IPS DF 6.9 (cell line): ENCODE data around the gene PROB1.
"Not testable (repeated sequence)": the region's sequence is repeated elsewhere in the genome, so short reads cannot be mapped to it uniquely, and the experiment has no call there.

Experiments used
- DNase-seq: peaks from one replicate; pipeline ENCODE4 v3.0.0-alpha.2; 2013; ENCODE audit warnings: low read depth, low spot score
- H3K27ac ChIP-seq: one replicate; pipeline ENCODE4 v1.5.1; 2013; ENCODE audit warnings: low read length, control low read depth
- H3K27me3 ChIP-seq: 2 replicates; pipeline ENCODE4 v1.6.1; 2013; ENCODE audit warnings: mild to moderate bottlenecking, low read length; ENCODE audit not compliant: control insufficient read depth, insufficient read depth
- H3K36me3 ChIP-seq: 2 replicates; pipeline ENCODE4 v1.6.1; 2013; ENCODE audit warnings: low read length; ENCODE audit not compliant: control insufficient read depth, insufficient read depth
- H3K4me1 ChIP-seq: 2 replicates; pipeline ENCODE4 v1.6.1; 2013; ENCODE audit warnings: low read length; ENCODE audit not compliant: control insufficient read depth, insufficient read depth
- H3K4me3 ChIP-seq: 2 replicates; pipeline ENCODE4 v1.5.1; 2013; ENCODE audit warnings: mild to moderate bottlenecking, low read length
- H3K9me3 ChIP-seq: 2 replicates; pipeline ENCODE4 v1.6.1; 2013; ENCODE audit warnings: low read length, inconsistent platforms; ENCODE audit not compliant: control insufficient read depth, insufficient read depth
- WGBS: extraction: QIAGEN DNeasy Blood & Tissue Kit; methylation state at CpG from one replicate; pipeline ENCODE4 v1.1.7; 2013; ENCODE audit warnings: mixed read lengths, missing lambda C conversion rate; ENCODE audit not compliant: insufficient read length, insufficient coverage; 5-methylcytosine and 5-hydroxymethylcytosine counted together

PROB1 gene

GRCh38 chr5:139361835-139362429 is 33.0 kb downstream of the PROB1 start:
- DNase-seq = no peak
- Histone ChIP-seq H3K4me1 (no peaks in the 10 kb centered on the region), H3K4me3 (no peak overlapping the region), H3K27ac (no peak overlapping the region), H3K27me3 (no peaks in the 10 kb centered on the region; the same call in 1 of the 2 replicates), H3K36me3 (peaks cover 20% of the 10 kb centered on the region; the same call in 1 of the 2 replicates), H3K9me3 (no peaks in the 10 kb centered on the region)
- WGBS = no CpG with 5 or more reads among the region's 6 CpGs

GRCh38 chr5:139360384-139360783 is 34.5 kb downstream of the PROB1 start:
- no peak for DNase-seq
- Histone ChIP-seq H3K27ac (no peak overlapping the region), H3K9me3 (no peaks in the 10 kb centered on the region), H3K4me3 (no peak overlapping the region), H3K27me3 (no peaks in the 10 kb centered on the region; the same call in 1 of the 2 replicates), H3K36me3 (peaks cover 12% of the 10 kb centered on the region; the same call in 1 of the 2 replicates), H3K4me1 (no peaks in the 10 kb centered on the region)
- WGBS = no CpG with 5 or more reads among the region's 4 CpGs

- Histone ChIP-seq H3K27ac (no peak overlapping the region), H3K27me3 (no peaks in the 10 kb centered on the region; the same call in 1 of the 2 replicates), H3K9me3 (no peaks in the 10 kb centered on the region), H3K4me1 (no peaks in the 10 kb centered on the region), H3K4me3 (no peak overlapping the region), H3K36me3 (no peaks in the 10 kb centered on the region)
- no peak for DNase-seq
Observed at GRCh38 chr5:139358064-139358463, 36.8 kb downstream of the PROB1 start.

- not testable (repeated sequence) for H3K4me1 ChIP-seq, H3K36me3 ChIP-seq, H3K27me3 ChIP-seq, DNase-seq, H3K9me3 ChIP-seq, H3K27ac ChIP-seq, H3K4me3 ChIP-seq
- no CpG with 5 or more reads among the region's 8 CpGs for WGBS
Observed at GRCh38 chr5:139355900-139356299, 39.0 kb downstream of the PROB1 start.

GRCh38 chr5:139354186-139354585 is 40.7 kb downstream of the PROB1 start:
- H3K36me3 ChIP-seq = no peaks in the 10 kb centered on the region
- no CpG with 5 or more reads among the region's 3 CpGs for WGBS
- H3K4me3 ChIP-seq = no peak overlapping the region
- DNase-seq = no peak
- H3K27me3 ChIP-seq = no peaks in the 10 kb centered on the region
- no peaks in the 10 kb centered on the region for H3K9me3 ChIP-seq
- H3K4me1 ChIP-seq = no peaks in the 10 kb centered on the region
- no peak overlapping the region for H3K27ac ChIP-seq

GRCh38 chr5:139347863-139348262 is 47.0 kb downstream of the PROB1 start:
- not testable (repeated sequence) for H3K36me3 ChIP-seq, H3K27ac ChIP-seq, H3K9me3 ChIP-seq, H3K4me3 ChIP-seq, DNase-seq, H3K27me3 ChIP-seq, H3K4me1 ChIP-seq
- no CpG with 5 or more reads among the region's 9 CpGs for WGBS

- 100% methylated on average over 3 of the region's 8 CpGs for WGBS
- H3K4me3 ChIP-seq, DNase-seq: not testable (repeated sequence)
Observed at GRCh38 chr5:139345442-139345841, 49.5 kb downstream of the PROB1 start.

GRCh38 chr5:139344177-139344576 is 50.7 kb downstream of the PROB1 start:
- Histone ChIP-seq H3K9me3 (no peaks in the 10 kb centered on the region), H3K4me1 (no peaks in the 10 kb centered on the region), H3K4me3 (no peak overlapping the region), H3K36me3 (no peaks in the 10 kb centered on the region), H3K27ac (no peak overlapping the region), H3K27me3 (no peaks in the 10 kb centered on the region)
- WGBS = no CpG with 5 or more reads among the region's 2 CpGs
- DNase-seq = no peak

More at GRCh38 chr5:139345442-139345841, 49.5 kb downstream of the PROB1 start:
- H3K36me3 ChIP-seq, H3K9me3 ChIP-seq, H3K27ac ChIP-seq, H3K27me3 ChIP-seq, H3K4me1 ChIP-seq: not testable (repeated sequence)

- Histone ChIP-seq H3K36me3 (no peaks in the 10 kb centered on the region), H3K4me1 (no peaks in the 10 kb centered on the region), H3K27me3 (no peaks in the 10 kb centered on the region), H3K9me3 (no peaks in the 10 kb centered on the region), H3K4me3 (no peak overlapping the region), H3K27ac (no peak overlapping the region)
- DNase-seq = no peak
- WGBS = no CpG with 5 or more reads among the region's 9 CpGs
Observed at GRCh38 chr5:139343476-139343875, 51.4 kb downstream of the PROB1 start.

- H3K36me3 ChIP-seq = no peaks in the 10 kb centered on the region
- peak overlapping the region; percentile 89; the same call in 1 of the 2 replicates for H3K4me3 ChIP-seq
- H3K4me1 ChIP-seq = no peaks in the 10 kb centered on the region
- no peaks in the 10 kb centered on the region for H3K27me3 ChIP-seq
- WGBS = no CpG with 5 or more reads among the region's 16 CpGs
- no peak overlapping the region for H3K27ac ChIP-seq
- H3K9me3 ChIP-seq = no peaks in the 10 kb centered on the region
- DNase-seq = no peak
Observed at GRCh38 chr5:139342423-139342723, 52.5 kb downstream of the PROB1 start.

GRCh38 chr5:139341689-139342422 is 53.0 kb downstream of the PROB1 start, which contains the start of gene PAIP2:
Gene PAIP2, plus strand, starts transcription at chr5:139341854. Its CDS starts 21,931 bp downstream, at chr5:139363785.
- WGBS = no CpG with 5 or more reads among the region's 66 CpGs
- Histone ChIP-seq H3K9me3 (no peaks in the 10 kb centered on the region), H3K4me3 (peak within 1 kb of the TSS; percentile 89), H3K27ac (no peak within 1 kb of the TSS), H3K27me3 (no peaks in the 10 kb centered on the region), H3K4me1 (no peaks in the 10 kb centered on the region), H3K36me3 (no peaks in the 10 kb centered on the region)
- peak; percentile 96 for DNase-seq
